GM19239 (cell line): ENCODE measurements around the gene UBE2E2.

ENCODE experiments used
- DNase-seq: peaks from one replicate; pipeline ENCODE4 v3.0.0; 2011; ENCODE audit warnings: low spot score; ENCODE audit not compliant: insufficient read length
- FAIRE-seq: peaks from 2 replicates; lab custom pipeline; 2011; peaks lifted over from hg19 to GRCh38; lab: Jason Lieb, UNC

Gene UBE2E2

DNA sequence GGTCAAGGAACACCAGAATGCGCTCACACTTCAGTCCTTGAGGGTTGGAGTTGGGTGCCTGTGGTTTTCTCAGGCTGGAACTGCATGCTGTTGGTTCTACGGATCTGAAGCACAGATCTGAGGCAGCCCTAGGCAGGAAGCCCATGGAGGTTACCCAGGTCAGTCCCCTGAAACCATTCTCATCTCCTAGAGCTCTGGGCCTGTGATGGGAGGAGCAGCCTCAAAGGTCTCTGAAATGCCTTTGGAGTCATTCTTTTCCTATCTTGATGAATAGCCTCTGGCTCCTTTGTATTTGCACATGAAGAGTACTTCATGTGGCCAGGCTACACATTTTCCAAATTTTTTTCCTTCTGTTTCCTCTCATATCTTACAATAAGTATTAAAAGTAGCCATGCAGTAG, 423.3 kb downstream of the UBE2E2 start:
- DNase-seq (no peak), FAIRE-seq (no peak)

DNA sequence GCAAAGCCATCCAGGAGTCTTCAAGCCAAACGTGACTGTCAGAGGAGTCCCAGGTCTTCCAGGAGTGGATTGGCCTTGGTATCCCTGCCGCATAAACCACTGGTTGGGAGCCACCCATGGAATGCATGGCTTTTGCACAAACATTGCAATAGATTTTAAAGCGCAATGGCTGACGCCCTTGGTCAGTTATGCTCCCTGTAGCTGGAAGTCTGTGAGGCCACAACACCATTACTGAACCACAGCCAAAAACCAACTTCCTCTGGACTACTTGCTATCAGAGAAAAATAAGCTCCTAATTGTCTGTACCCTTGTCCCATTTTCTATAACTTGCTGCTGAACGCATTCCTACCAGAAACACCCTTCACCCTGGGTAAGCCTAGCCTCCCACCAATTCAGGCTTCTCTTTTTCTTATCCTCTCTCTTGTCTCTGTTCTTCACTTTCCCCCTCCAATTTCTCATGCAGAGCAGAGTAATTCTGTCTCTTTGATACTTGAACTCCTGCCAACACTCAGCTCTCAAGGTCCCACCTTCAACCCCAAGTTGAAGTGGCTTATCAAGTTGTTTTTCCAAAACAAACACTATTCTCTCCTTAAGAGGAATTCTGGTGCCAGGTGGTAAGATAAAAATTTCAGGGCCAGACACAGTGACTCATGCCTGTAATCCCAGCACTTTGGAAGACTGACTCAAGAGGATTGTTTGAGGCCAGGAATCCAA, 426.2 kb downstream of the UBE2E2 start:
- FAIRE-seq (no peak), DNase-seq (no peak)

DNA sequence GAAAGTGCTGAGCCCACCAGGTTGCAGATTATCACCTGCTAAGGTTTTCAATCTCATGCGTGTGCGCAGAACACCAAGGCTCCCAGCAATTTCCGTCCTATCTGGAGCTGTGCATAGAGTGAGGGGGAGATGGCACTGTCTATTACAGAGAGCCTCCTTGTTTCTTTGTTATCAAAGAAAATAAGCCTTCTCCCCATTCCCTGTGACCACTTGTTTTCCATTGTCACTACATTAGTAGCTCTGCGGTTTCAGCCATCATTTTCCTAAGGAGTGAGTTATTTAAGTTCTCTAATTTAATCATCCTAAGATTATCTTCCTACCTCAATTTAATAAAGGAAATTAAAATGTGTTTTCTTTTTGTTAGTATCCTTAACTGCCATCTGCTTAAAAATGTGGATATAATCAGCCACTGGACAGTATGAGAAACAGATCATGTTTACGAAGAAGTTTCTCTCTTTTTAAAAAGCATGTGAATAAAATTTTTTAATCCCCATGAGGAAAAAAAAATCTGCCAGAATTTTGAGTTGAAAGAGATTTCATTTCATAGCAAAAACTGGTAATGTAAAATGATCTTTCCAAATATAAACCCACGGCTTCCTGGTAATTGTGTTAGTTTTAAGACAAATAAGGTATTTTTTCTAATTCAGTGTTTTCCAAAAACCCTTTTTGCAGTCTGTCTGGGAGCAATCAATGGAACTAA, 430.3 kb downstream of the UBE2E2 start:
- FAIRE-seq: no peak
- DNase-seq: no peak

DNA sequence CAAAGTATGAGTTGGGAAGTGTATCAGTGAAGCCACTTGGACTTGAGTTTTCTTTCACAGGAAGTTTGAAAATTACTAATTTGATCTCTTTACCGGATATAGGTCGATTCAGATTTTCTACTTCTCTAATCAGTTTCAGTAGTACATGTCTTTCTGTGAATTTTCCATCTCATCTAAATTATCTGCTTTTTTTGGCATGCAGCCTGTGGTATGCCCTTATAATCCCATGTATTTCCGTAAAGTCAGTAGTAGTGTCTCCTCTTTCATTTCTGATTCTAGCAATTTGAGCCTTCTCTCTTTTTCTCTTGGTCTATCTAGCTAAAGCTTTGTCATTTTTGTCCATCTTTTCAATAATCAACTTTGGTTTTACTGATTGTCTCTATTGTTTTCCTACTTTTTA, 434.2 kb downstream of the UBE2E2 start:
- FAIRE-seq (no peak), DNase-seq (no peak)

DNA sequence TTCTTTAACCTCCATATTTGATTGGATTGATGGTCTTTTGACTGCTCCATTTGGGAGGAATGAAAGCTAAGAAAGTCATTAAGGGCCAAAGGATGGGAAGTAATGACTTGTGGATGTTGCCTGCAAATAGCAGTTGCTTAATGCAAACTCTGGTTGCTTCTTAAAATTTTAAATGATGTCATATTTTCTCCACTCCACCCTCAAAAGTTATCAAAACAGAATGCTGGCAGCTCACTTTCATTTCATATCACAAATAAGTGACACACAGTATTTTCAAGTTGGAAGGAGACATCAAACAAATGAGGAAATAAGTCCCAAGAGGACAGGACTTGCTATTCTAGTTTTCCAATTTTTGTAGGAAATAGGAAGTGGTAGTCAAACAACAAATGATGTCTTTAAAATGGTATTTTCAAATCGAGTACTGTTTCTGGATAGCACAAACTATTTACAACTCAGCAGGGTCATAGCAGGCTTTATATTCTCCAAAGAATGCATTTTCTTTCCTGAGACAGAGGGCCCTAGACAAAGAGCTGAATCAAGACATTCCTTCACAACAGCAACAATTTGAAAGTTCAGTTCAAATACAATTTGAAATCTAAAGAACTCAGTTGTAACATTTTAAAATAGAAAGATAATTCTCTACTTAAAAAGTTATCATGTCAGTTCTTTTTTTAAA, 437.5 kb downstream of the UBE2E2 start:
- DNase-seq (no peak), FAIRE-seq (no peak)
